Lung (tissue), 12 donors: ENCODE data around the gene TLE6. TPM values are rescaled to one million over a fixed set of nuclear protein-coding genes. Genes with fewer than 3 reads are reported as not detected.

Experiments
- ATAC-seq: fragments of 200-7000 bp; cut with Tn5 transposase; one replicate; pipeline ENCODE4 v1.9.1; 2020; ENCODE audit warnings: moderate number of reproducible peaks; ENCODE audit not compliant: insufficient read depth, low FRiP score
- DNase-seq, 3 donors: peaks; one replicate each; pipeline ENCODE4 v3.0.0-alpha.2; 2013 to 2017
- H3K27ac ChIP-seq, 2 donors: one replicate each; pipeline ENCODE4 v1.5.1; 2013; ENCODE audit warnings: mild to moderate bottlenecking in 2 of 2, moderate library complexity in 2 of 2, control low read depth in 1 of 2, inconsistent platforms in 1 of 2, low read depth in 1 of 2, low read length in 1 of 2
- H3K27me3 ChIP-seq, 3 donors: one replicate each; pipeline ENCODE4 v1.5.1; 2013; ENCODE audit warnings: low read length in 2 of 3; ENCODE audit not compliant: control insufficient read depth in 3 of 3, insufficient read depth in 3 of 3
- H3K36me3 ChIP-seq, 4 donors: one replicate each; pipeline ENCODE4 v1.5.1; 2013; ENCODE audit warnings: low read length in 4 of 4, mild to moderate bottlenecking in 1 of 4, moderate library complexity in 1 of 4; ENCODE audit not compliant: control insufficient read depth in 4 of 4, insufficient read depth in 4 of 4
- H3K4me1 ChIP-seq, 5 donors: one replicate each; pipeline ENCODE4 v1.5.1; 2013; ENCODE audit warnings: low read length in 5 of 5, mild to moderate bottlenecking in 2 of 5, moderate library complexity in 1 of 5; ENCODE audit not compliant: control insufficient read depth in 5 of 5, insufficient read depth in 5 of 5
- H3K4me3 ChIP-seq: one replicate; pipeline ENCODE4 v1.5.1; 2013; ENCODE audit warnings: mild to moderate bottlenecking, control low read depth, moderate library complexity
- H3K9ac ChIP-seq, 2 donors: one replicate each; pipeline ENCODE4 v1.5.1; 2013; ENCODE audit warnings: low read length in 2 of 2, control low read depth in 1 of 2; ENCODE audit not compliant: insufficient read depth in 1 of 2
- H3K9me3 ChIP-seq, 4 donors: one replicate each; pipeline ENCODE4 v1.5.1; 2013; ENCODE audit warnings: low read length in 3 of 4, mild to moderate bottlenecking in 1 of 4, moderate library complexity in 1 of 4; ENCODE audit not compliant: control insufficient read depth in 4 of 4, insufficient read depth in 3 of 4
- CTCF ChIP-seq: IDR thresholded peaks from 2 replicates; pipeline ENCODE4 v1.5.1; 2012; ENCODE audit warnings: mild to moderate bottlenecking; ENCODE audit errors: control extremely low read depth, extremely low read depth
- WGBS, 2 donors: extraction: QIAGEN DNeasy Blood & Tissue Kit; methylation state at CpG; one replicate each; pipeline ENCODE4 v1.1.7; 2013; 5-methylcytosine and 5-hydroxymethylcytosine counted together
- polyA plus RNA-seq, 2 donors: library from polyadenylated mRNA; stranded (reverse); fragments of 200-250 nt; gene quantifications; one replicate each; pipeline ENCODE4 v1.2.1, GENCODE V29; 2013
- total RNA-seq, 2 donors: library from RNA; depleted of rRNA in 1 of 2; stranded (reverse); fragments of >200 nt in 1 of 2; gene quantifications; one replicate each; pipeline ENCODE4 v1.2.1, GENCODE V29; 2014 to 2021
- donor health status: control.
- donor health status: control.
- donor health status: Bipolar disorder and iron deficiency.
- donor health status: healthy.
- donor health status: DM: yes; HTN: yes; CAD: no.

TLE6 gene
- total and polyA plus RNA-seq, 4 donors: 6.1 to 8.8 (median 7.2) TPM

GRCh38 chr19:3015126-3016057, 38.0 kb downstream of the TLE6 start:
- 94 to 96% methylated on average over 22 of the region's 22 CpGs for WGBS, 2 donors
- H3K27ac ChIP-seq: no peak overlapping the region
- H3K9me3 ChIP-seq: no peaks in the 10 kb centered on the region
- H3K36me3 ChIP-seq: peaks cover 4 to 33% (median 26%) of the 10 kb centered on the region in 4 donors
- no peaks in the 10 kb centered on the region for H3K27me3 ChIP-seq
- H3K9ac ChIP-seq: no peak overlapping the region
- H3K4me3 ChIP-seq: no peak overlapping the region
- TF ChIP-seq CTCF: no peak
- ATAC-seq (no peak), DNase-seq (no peak)
- H3K4me1 ChIP-seq: no peaks in the 10 kb centered on the region

GRCh38 chr19:3017923-3018322, 40.6 kb downstream of the TLE6 start:
- no peak for ATAC-seq

GRCh38 chr19:3019211-3019854, 42.0 kb downstream of the TLE6 start:
- no peak overlapping the region for H3K9ac ChIP-seq
- ATAC-seq (no peak), DNase-seq (no peak)
- peaks cover 4 to 12% (median 11%) of the 10 kb centered on the region in 4 donors for H3K36me3 ChIP-seq
- no peaks in the 10 kb centered on the region for H3K27me3 ChIP-seq
- no peaks in the 10 kb centered on the region for H3K9me3 ChIP-seq
- H3K4me1 ChIP-seq: no peaks in the 10 kb centered on the region
- WGBS, 2 donors: 97 to 98% methylated on average over 26 to 28 of the region's 28 CpGs
- no peak for TF ChIP-seq CTCF
- no peak overlapping the region for H3K4me3 ChIP-seq
- no peak overlapping the region for H3K27ac ChIP-seq

More at GRCh38 chr19:3017923-3018322, 40.6 kb downstream of the TLE6 start:
- H3K9ac ChIP-seq: no peak overlapping the region
- DNase-seq: no peak
- H3K27me3 ChIP-seq: no peaks in the 10 kb centered on the region
- H3K27ac ChIP-seq: no peak overlapping the region
- H3K4me1 ChIP-seq: no peaks in the 10 kb centered on the region
- H3K4me3 ChIP-seq: no peak overlapping the region
- H3K9me3 ChIP-seq: no peaks in the 10 kb centered on the region
- no peak for TF ChIP-seq CTCF
- H3K36me3 ChIP-seq: peaks cover 4 to 20% (median 17%) of the 10 kb centered on the region in 4 donors
- 86 to 97% methylated on average over 7 of the region's 7 CpGs for WGBS, 2 donors
